ENCODE data around the gene LRIG3. TPM values are rescaled to one million over a fixed set of nuclear protein-coding genes. Genes with fewer than 3 reads are reported as not detected.

LRIG3 gene
- total RNA-seq, 1 donor from 2014 or later, result 27.7 TPM

DNA sequence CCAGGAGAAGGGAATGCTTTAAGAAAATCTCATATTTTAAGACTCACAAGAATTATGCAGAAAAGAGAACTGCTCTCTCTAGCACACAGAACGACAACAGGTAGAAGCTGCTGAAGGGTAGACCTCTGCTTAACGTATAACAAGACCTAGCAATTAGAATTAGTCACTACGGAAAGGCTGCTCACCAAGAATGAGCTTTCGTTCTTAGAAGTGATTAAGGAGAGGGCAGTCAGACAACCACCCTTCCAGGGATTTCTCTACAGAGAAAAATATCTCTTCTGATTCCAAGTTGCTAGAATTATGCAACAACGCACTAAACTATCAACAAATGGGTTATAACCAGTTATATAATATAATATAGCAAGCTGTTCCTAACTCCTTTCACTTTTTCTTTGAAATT is 18.6 kb downstream of the LRIG3 start:
- peaks cover 9% of the 10 kb centered on the region for H3K4me1 Mint-ChIP-seq
- peaks cover 8% of the 10 kb centered on the region for H3K9me3 Mint-ChIP-seq
- H3K36me3 Mint-ChIP-seq (ENCODE audit: low read depth), result peaks cover 17% of the 10 kb centered on the region
- no peak overlapping the region for H3K27ac Mint-ChIP-seq (ENCODE audit: unreplicated experiment)
- no peak overlapping the region for H3K4me3 Mint-ChIP-seq
- TF ChIP-seq, protein P1, sequence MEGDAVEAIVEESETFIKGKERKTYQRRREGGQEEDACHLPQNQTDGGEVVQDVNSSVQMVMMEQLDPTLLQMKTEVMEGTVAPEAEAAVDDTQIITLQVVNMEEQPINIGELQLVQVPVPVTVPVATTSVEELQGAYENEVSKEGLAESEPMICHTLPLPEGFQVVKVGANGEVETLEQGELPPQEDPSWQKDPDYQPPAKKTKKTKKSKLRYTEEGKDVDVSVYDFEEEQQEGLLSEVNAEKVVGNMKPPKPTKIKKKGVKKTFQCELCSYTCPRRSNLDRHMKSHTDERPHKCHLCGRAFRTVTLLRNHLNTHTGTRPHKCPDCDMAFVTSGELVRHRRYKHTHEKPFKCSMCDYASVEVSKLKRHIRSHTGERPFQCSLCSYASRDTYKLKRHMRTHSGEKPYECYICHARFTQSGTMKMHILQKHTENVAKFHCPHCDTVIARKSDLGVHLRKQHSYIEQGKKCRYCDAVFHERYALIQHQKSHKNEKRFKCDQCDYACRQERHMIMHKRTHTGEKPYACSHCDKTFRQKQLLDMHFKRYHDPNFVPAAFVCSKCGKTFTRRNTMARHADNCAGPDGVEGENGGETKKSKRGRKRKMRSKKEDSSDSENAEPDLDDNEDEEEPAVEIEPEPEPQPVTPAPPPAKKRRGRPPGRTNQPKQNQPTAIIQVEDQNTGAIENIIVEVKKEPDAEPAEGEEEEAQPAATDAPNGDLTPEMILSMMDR (conservative IDR thresholded peaks at IDR 0.05), result no peak
- H3K27me3 Mint-ChIP-seq (ENCODE audit: low read depth), result no peaks in the 10 kb centered on the region
- DNase-seq (ENCODE audit: low read depth, low spot score), result no peak

DNA sequence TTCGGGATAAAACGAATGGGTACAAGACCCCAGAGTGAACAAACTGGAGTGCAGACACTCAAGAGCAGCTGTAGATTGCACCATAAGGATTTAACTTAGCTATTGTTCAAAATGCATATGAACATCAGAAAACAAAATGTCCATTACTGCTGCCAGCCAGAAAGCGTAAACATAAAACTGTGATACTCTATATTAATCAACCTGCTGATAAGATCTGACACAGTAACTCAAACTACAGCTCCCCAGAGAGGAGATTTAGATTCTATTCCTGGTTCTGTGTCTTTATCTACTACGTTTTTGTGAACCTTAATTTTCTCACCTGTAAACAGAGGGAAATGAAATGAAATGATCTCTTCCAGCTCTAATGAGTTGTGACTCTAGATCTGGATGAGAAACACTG is 22.3 kb downstream of the LRIG3 start:
- no peak overlapping the region for H3K4me3 Mint-ChIP-seq
- H3K4me1 Mint-ChIP-seq, result peaks cover 35% of the 10 kb centered on the region
- H3K27ac Mint-ChIP-seq (ENCODE audit: unreplicated experiment), result no peak overlapping the region
- DNase-seq (ENCODE audit: low read depth, low spot score), result no peak
- TF ChIP-seq, protein P1 (conservative IDR thresholded peaks at IDR 0.05), result no peak
- peaks cover 8% of the 10 kb centered on the region for H3K36me3 Mint-ChIP-seq (ENCODE audit: low read depth)
- H3K9me3 Mint-ChIP-seq, result no peaks in the 10 kb centered on the region
- H3K27me3 Mint-ChIP-seq (ENCODE audit: low read depth), result no peaks in the 10 kb centered on the region

DNA sequence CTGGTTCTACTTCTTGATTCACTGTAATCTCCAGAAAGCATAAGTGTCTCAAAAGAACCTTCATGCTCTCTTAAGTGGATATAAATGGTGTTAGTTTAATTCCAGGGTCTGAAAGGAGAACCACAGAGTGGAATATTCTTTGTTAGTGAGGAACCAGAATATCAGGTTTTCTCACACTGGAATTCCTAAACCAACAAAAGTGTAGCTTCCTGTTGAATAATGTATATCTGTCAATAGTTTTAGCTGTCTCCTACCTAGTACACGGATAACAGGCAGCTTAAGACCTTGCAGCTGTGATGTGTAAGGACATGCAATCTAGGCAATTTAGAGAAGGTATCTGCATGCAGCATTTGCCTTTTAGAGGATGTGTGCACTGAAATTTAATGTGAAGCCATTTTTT is 24.0 kb downstream of the LRIG3 start:
- Mint-ChIP-seq H3K9me3 (no peaks in the 10 kb centered on the region), H3K27me3 (ENCODE audit: low read depth) (no peaks in the 10 kb centered on the region), H3K4me1 (peaks cover 45% of the 10 kb centered on the region), H3K36me3 (ENCODE audit: low read depth) (peaks cover 8% of the 10 kb centered on the region), H3K4me3 (no peak overlapping the region), H3K27ac (ENCODE audit: unreplicated experiment) (no peak overlapping the region)
- no peak for DNase-seq (ENCODE audit: low read depth, low spot score)
- TF ChIP-seq, protein P1 (conservative IDR thresholded peaks at IDR 0.05), result no peak

DNA sequence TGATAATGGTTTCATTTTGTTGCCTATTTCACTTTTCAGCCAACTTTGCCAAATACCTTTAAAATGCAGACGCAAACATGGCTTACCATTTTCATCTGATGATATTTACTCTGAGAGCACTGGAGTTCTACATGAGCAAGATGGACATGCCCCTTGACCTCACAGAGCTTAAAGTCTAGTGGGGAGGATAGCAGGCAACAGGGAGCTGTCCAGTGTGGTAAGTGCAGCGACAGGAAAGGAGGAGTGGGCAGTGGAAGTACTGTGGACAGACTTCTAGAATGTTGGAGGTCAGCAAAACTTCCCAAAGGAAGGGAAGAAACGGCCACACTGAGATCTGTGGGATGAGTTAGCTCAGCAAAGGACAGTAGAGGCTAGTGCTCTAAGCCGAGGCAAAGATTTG is 25.3 kb downstream of the LRIG3 start:
- TF ChIP-seq, protein P1 (conservative IDR thresholded peaks at IDR 0.05), result no peak
- Mint-ChIP-seq H3K27me3 (ENCODE audit: low read depth) (no peaks in the 10 kb centered on the region), H3K4me1 (peaks cover 46% of the 10 kb centered on the region), H3K4me3 (no peak overlapping the region), H3K9me3 (no peaks in the 10 kb centered on the region), H3K36me3 (ENCODE audit: low read depth) (peaks cover 8% of the 10 kb centered on the region), H3K27ac (ENCODE audit: unreplicated experiment) (peak overlapping the region; percentile 97)
- no peak for DNase-seq (ENCODE audit: low read depth, low spot score)

DNA sequence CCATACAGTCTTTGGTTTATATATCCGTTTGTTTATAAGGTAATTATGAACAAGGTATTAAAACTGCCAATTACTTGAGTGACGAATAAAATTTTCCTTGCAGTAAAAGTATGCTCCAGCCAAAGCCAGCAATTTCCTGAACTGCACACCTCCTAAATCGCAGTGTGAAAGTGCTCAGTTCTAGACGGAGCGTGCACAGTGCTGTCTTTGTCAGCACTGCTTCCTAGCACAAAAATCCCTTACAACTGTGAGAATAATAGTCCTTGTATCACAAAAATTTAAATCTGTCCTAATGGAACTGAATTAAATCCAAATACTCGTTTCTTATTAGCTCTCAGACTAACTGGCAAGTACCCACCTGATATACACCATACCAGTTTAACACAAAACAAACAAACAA is 26.3 kb downstream of the LRIG3 start:
- Mint-ChIP-seq H3K4me3 (no peak overlapping the region), H3K36me3 (ENCODE audit: low read depth) (peaks cover 12% of the 10 kb centered on the region), H3K4me1 (peaks cover 54% of the 10 kb centered on the region), H3K27me3 (ENCODE audit: low read depth) (no peaks in the 10 kb centered on the region), H3K27ac (ENCODE audit: unreplicated experiment) (no peak overlapping the region), H3K9me3 (no peaks in the 10 kb centered on the region)
- DNase-seq (ENCODE audit: low read depth, low spot score), result no peak
- TF ChIP-seq, protein P1 (conservative IDR thresholded peaks at IDR 0.05), result no peak

DNA sequence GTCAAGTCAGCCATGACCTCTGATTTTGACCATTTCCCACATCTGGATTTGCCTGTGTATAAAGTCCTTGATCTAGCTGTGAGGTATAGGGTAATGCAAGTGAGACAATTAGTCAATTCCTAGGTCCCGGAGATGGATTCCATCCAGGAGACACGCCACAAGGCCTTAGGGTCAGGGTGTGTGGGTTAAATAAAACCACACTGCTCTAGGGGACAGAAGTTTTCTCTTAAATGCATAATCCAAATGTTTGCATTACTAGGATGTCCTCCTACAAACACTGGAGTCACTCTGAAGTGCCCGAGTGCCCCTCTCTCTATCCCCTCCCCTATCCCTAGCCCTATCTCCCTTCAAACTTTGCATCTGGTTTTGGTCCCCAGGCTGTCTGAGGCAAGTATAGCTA is 26.8 kb downstream of the LRIG3 start:
- TF ChIP-seq, protein P1 (conservative IDR thresholded peaks at IDR 0.05), result no peak
- no peak for DNase-seq (ENCODE audit: low read depth, low spot score)
- Mint-ChIP-seq H3K27ac (ENCODE audit: unreplicated experiment) (no peak overlapping the region), H3K27me3 (ENCODE audit: low read depth) (no peaks in the 10 kb centered on the region), H3K36me3 (ENCODE audit: low read depth) (peaks cover 14% of the 10 kb centered on the region), H3K4me3 (no peak overlapping the region), H3K4me1 (peaks cover 54% of the 10 kb centered on the region), H3K9me3 (no peaks in the 10 kb centered on the region)
